ENCODE measurements around the gene FKBP10.
"Not testable (repeated sequence)": the region's sequence is repeated elsewhere in the genome, so short reads cannot be mapped to it uniquely, and the experiment has no call there.

Gene FKBP10

DNA sequence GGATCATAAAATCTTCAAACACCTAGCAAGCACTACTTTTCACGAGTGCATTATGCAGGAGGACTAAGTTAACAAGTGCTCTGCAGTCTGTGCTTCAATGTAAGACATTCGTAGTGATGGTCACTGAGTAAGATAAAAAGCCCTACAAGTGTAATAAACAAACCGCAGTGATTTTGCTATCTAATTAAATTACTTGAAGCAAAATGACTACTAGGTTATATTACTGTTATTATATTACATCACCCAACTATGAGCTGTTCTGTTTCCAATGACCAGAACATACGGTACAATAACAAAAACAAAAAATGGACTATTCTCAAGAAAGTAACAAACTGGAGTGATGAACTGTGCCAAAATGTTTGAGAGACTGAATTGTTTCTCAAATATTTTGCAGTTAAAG, 36.0 kb downstream of the FKBP10 start:
- H3K4me1 ChIP-seq (ENCODE audit: low read depth, poor library complexity, severe bottlenecking) = no peaks in the 10 kb centered on the region

DNA sequence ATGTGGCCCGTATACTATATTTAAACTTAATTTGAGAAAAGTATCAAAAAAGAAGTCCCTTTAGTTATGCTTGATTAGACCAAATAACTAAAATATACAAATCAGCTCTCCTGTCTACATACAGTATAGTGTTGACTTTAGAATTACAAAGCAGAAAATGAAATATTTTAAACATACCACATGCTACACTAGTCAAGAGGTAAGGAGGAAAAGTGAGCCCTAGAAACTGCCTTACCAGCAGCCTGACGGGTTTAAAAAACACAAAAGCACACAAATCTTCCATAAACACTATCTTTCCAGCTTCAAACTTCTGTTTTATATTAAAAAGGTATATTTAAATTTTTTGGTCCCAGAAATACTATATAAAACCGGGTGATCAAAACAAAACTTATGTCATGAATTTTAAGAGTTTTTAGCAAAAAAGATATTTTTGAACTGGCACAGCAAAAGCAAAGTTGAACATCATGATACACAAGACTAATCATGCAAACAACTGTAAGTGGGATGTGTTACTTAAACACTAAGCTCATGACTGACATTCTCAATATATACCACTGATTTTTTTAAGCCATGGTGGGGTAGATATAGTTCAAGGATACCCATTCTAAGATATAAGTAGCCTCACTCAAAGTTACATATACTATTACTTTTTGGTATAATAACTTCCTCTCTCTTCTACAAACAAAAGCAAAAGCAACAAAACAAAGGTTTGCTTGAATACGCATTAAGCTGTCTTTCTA, 36.6 kb downstream of the FKBP10 start:
- Histone ChIP-seq H3K36me3 (ENCODE audit: insufficient read depth) (peaks cover 11% of the 10 kb centered on the region; the same call in 1 of the 2 replicates), H3K4me2 (no peak overlapping the region), H3K9ac (no peak overlapping the region), H3K4me1 (ENCODE audit: low read depth, poor library complexity, severe bottlenecking) (no peaks in the 10 kb centered on the region), H3K79me2 (ENCODE audit: insufficient read depth, low read depth) (peaks cover 46% of the 10 kb centered on the region; the same call in 1 of the 2 replicates), H2AFZ (ENCODE audit: low read depth) (no peak overlapping the region), H3K4me3 (IDR thresholded peaks at IDR 0.05; ENCODE audit: insufficient read depth, low read depth, low read length) (no peak overlapping the region), H3K27me3 (ENCODE audit: insufficient read depth, low read depth) (no peaks in the 10 kb centered on the region), H3K27ac (no peak overlapping the region), H4K20me1 (ENCODE audit: insufficient read depth) (peaks cover 9% of the 10 kb centered on the region)
- TF ChIP-seq, protein P1, sequence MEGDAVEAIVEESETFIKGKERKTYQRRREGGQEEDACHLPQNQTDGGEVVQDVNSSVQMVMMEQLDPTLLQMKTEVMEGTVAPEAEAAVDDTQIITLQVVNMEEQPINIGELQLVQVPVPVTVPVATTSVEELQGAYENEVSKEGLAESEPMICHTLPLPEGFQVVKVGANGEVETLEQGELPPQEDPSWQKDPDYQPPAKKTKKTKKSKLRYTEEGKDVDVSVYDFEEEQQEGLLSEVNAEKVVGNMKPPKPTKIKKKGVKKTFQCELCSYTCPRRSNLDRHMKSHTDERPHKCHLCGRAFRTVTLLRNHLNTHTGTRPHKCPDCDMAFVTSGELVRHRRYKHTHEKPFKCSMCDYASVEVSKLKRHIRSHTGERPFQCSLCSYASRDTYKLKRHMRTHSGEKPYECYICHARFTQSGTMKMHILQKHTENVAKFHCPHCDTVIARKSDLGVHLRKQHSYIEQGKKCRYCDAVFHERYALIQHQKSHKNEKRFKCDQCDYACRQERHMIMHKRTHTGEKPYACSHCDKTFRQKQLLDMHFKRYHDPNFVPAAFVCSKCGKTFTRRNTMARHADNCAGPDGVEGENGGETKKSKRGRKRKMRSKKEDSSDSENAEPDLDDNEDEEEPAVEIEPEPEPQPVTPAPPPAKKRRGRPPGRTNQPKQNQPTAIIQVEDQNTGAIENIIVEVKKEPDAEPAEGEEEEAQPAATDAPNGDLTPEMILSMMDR (conservative IDR thresholded peaks at IDR 0.05; ENCODE audit: low read depth, low read length) = no peak

More for the DNA sequence above, 36.0 kb downstream of the FKBP10 start:
- Histone ChIP-seq H4K20me1 (ENCODE audit: insufficient read depth) (peaks cover 9% of the 10 kb centered on the region; the same call in 1 of the 2 replicates), H3K4me2 (no peak overlapping the region), H3K27ac (no peak overlapping the region), H3K79me2 (ENCODE audit: insufficient read depth, low read depth) (peaks cover 40% of the 10 kb centered on the region; the same call in 1 of the 2 replicates), H3K4me3 (IDR thresholded peaks at IDR 0.05; ENCODE audit: insufficient read depth, low read depth, low read length) (no peak overlapping the region), H3K27me3 (ENCODE audit: insufficient read depth, low read depth) (no peaks in the 10 kb centered on the region), H3K36me3 (ENCODE audit: insufficient read depth) (peaks cover 6% of the 10 kb centered on the region; the same call in 1 of the 2 replicates), H2AFZ (ENCODE audit: low read depth) (no peak overlapping the region), H3K9ac (no peak overlapping the region)
- TF ChIP-seq, protein P1 (conservative IDR thresholded peaks at IDR 0.05; ENCODE audit: low read depth, low read length) = no peak

DNA sequence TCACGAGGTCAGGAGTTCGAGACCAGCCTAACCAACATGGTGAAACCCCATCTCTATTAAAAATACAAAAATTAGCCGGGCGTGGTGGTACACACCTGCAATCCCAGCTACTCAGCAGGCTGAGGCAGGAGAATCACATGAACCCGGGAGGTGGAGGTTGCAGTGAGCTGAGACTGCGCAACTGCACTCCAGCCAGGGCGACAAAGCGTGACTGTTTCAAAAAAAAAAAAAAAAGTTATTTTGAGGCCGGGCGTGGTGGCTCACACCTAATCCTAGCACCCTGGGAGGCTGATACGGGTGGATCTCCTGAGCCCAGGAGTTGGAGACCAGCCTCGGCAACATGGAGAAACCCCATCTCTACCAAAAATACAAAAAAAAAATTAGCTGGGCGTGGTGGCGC, 38.6 kb downstream of the FKBP10 start:
- not testable (repeated sequence) for H3K4me1 ChIP-seq (ENCODE audit: low read depth, poor library complexity, severe bottlenecking); H2AFZ ChIP-seq (ENCODE audit: low read depth); H3K27me3 ChIP-seq (ENCODE audit: insufficient read depth, low read depth); H3K27ac ChIP-seq; H3K4me3 ChIP-seq (IDR thresholded peaks at IDR 0.05; ENCODE audit: insufficient read depth, low read depth, low read length); H3K9ac ChIP-seq; H3K4me2 ChIP-seq; H4K20me1 ChIP-seq (ENCODE audit: insufficient read depth)
- Histone ChIP-seq H3K79me2 (ENCODE audit: insufficient read depth, low read depth) (peaks cover 58% of the 10 kb centered on the region), H3K36me3 (ENCODE audit: insufficient read depth) (peaks cover 17% of the 10 kb centered on the region; the same call in 1 of the 2 replicates)

DNA sequence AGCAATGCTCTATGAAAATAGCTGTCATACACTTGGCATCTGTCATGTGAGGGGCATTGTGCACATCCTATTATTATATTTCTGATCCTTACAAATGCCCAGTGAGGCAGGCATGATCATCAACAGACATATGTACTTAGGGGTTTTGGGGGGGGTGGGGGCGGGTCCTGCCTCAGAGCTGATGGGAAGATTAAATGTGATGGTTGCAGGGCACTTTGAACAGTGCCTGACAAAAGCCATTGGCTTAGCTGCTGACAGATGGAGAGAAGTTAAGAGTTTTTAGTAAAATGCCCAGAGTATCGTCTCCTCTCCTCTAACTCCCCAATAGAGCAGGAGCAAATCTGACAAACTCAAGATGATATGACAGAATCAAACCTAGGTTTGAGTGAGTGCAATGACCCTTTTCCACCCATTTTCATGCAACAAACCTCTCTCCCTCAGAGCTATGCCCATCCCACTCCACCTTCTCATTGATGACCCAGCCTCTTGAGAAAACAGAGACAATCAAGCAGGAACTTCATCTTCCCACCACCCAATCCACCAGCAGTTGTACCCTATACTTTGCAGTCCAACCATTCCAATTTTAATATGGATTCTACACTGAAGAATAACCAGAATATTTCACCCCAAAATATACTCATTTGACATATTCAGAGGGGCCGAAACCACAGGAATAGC, 47.6 kb downstream of the FKBP10 start:
- TF ChIP-seq, protein P1 (conservative IDR thresholded peaks at IDR 0.05; ENCODE audit: low read depth, low read length) = no peak

More for the DNA sequence above, 47.6 kb downstream of the FKBP10 start:
- Histone ChIP-seq H3K4me1 (ENCODE audit: low read depth, poor library complexity, severe bottlenecking) (peaks cover 18% of the 10 kb centered on the region), H3K9ac (no peak overlapping the region), H3K27ac (no peak overlapping the region), H3K27me3 (ENCODE audit: insufficient read depth, low read depth) (no peaks in the 10 kb centered on the region), H3K36me3 (ENCODE audit: insufficient read depth) (no peaks in the 10 kb centered on the region), H3K4me3 (IDR thresholded peaks at IDR 0.05; ENCODE audit: insufficient read depth, low read depth, low read length) (no peak overlapping the region), H3K79me2 (ENCODE audit: insufficient read depth, low read depth) (peaks cover 85% of the 10 kb centered on the region), H3K4me2 (no peak overlapping the region), H4K20me1 (ENCODE audit: insufficient read depth) (0 out of 2 replicates have a peak, but pooled peaks cover 5% of the 10 kb centered on the region), H2AFZ (ENCODE audit: low read depth) (no peak overlapping the region)
